Hematopoietic multipotent progenitor cell (in vitro differentiated cells): ENCODE results near the gene APP. TPM values are rescaled to one million over a fixed set of nuclear protein-coding genes. Genes with fewer than 3 reads are reported as not detected.

Source experiments
- DNase-seq, 3 donors: peaks; one replicate each; pipeline ENCODE4 v3.0.0-alpha.2; 2011 to 2015; ENCODE audit warnings: low read depth in 2 of 3, low spot score in 2 of 3
- small RNA-seq: library from RNA; depleted of rRNA; stranded (forward); fragments of <200 nt; gene quantifications from one replicate; pipeline ENCODE3, GENCODE V24; 2012
- total RNA-seq: library from RNA; depleted of rRNA; stranded (reverse); fragments of >200 nt; gene quantifications from one replicate; pipeline ENCODE4 v1.2.3, GENCODE V29; 2012

APP gene
- total RNA-seq, 1 donor: 126 TPM

- no peak for DNase-seq
Observed at GRCh38 chr21:25857308-25858074, 313.1 kb downstream of the APP start.

GRCh38 chr21:25855576-25855975 is 315.0 kb downstream of the APP start:
- DNase-seq: no peak

- DNase-seq: peak in 2 of 3 donors; percentile 31 to 54
Observed at GRCh38 chr21:25850126-25850842, 320.3 kb downstream of the APP start.

GRCh38 chr21:25848309-25848708 is 322.3 kb downstream of the APP start:
- no peak for DNase-seq

GRCh38 chr21:25845729-25846256 is 324.8 kb downstream of the APP start:
- DNase-seq: no peak

- no peak for DNase-seq
Observed at GRCh38 chr21:25842925-25843324, 327.6 kb downstream of the APP start.

GRCh38 chr21:25838809-25839208 is 331.8 kb downstream of the APP start:
- no peak for DNase-seq

GRCh38 chr21:25837533-25838265 is 332.9 kb downstream of the APP start:
- no peak for DNase-seq

- DNase-seq: no peak
Observed at GRCh38 chr21:25836396-25836795, 334.2 kb downstream of the APP start.

- no peak for DNase-seq
Observed at GRCh38 chr21:25834381-25834780, 336.2 kb downstream of the APP start.

GRCh38 chr21:25831300-25831960 is 339.1 kb downstream of the APP start:
- DNase-seq: no peak

Small RNA genes within 50 kb of the gene (small RNA-seq; reads per million reads assigned to genes)
- gene RNU6-123P: not detected
- gene RNU6-926P: not detected
